ENCODE results near the gene ABCB8. TPM values are rescaled to one million over a fixed set of nuclear protein-coding genes. Genes with fewer than 3 reads are reported as not detected.

The ABCB8 gene
- total and polyA plus RNA-seq, 2 of the 8 experiments (the other 6 are each of a cell fraction or from before 2014, with no cell fraction given): 17.7 to 27.0 TPM

DNA sequence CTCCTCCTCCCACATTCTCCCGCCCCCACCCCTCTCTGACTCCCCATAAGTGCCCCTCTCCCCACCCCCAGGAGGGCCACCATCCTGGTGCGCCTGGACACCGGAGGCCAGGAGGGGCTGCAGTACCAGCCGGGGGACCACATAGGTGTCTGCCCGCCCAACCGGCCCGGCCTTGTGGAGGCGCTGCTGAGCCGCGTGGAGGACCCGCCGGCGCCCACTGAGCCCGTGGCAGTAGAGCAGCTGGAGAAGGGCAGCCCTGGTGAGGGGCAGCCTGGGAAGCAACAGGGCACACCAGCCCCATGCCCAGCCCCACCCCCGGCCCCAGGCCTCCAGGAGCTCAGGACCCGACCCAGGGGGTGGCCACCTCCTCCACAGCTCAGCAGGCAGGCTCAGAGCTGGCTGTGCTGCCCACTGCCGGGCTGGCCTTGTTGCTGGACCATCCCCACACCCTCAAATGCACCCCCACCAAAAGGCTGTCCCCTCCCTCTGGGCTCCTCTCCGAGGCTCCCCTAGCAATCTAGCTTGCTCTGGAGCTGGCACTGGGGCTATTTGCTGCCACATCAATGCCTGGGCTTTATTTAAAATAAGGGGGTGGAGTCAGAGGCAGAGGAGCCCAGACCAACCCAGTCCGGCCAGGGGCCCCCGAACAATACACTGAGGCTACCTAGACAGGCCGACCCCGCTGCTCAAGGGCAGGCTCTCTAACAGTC, 18.8 kb upstream of the ABCB8 start:
- DNase-seq (ENCODE audit: low read depth in 1 of 2, low spot score in 2 of 2): peak in 1 of 2 experiments; percentile 74
- Histone ChIP-seq H3K36me3 (ENCODE audit: control insufficient read depth in 2 of 4, insufficient read depth in 4 of 4, low read length in 3 of 4) (no peaks in the 10 kb centered on the region), H2AFZ (ENCODE audit: low read length) (no peak overlapping the region), H3K4ac (replicated peaks; ENCODE audit: insufficient read length, low read depth, low read length) (no peak overlapping the region), H3K27ac (ENCODE audit: low read depth, low read length) (no peak overlapping the region), H3K23me2 (ENCODE audit: low read depth, low read length) (no peaks in the 10 kb centered on the region; the same call in 1 of the 2 replicates), H3K18ac (ENCODE audit: extremely low read depth, low read length) (peak overlapping the region; percentile 78; the same call in 1 of the 2 replicates), H2BK12ac (ENCODE audit: low read depth, low read length) (peak overlapping the region; percentile 60; the same call in 1 of the 2 replicates), H4K20me1 (replicated peaks in 1 of 2; ENCODE audit: control insufficient read depth in 1 of 2, insufficient read depth in 2 of 2, low read length in 2 of 2) (no peaks in the 10 kb centered on the region), H2BK15ac (ENCODE audit: low read length) (no peak overlapping the region), H3K56ac (replicated peaks; ENCODE audit: insufficient read length, low read depth, low read length) (no peak overlapping the region), H2BK20ac (ENCODE audit: low read length) (0 out of 2 replicates have a peak overlapping the region, but pooled peaks have one; percentile 61), H3K79me2 (ENCODE audit: control insufficient read depth in 1 of 2, insufficient read depth in 2 of 2, low read length in 2 of 2) (no peaks in the 10 kb centered on the region), H3K4me2 (ENCODE audit: insufficient read depth in 1 of 2, low read depth in 2 of 2, low read length in 2 of 2) (peak overlapping the region; percentile 51 to 69; a peak in 3 of 4 replicates), H3K9me3 (ENCODE audit: insufficient read depth in 2 of 2, low read depth in 1 of 2, low read length in 1 of 2) (no peaks in the 10 kb centered on the region), H3K79me1 (ENCODE audit: low read depth, low read length) (no peaks in the 10 kb centered on the region), H3K4me1 (replicated peaks in 1 of 4; ENCODE audit: control insufficient read depth in 3 of 4, insufficient read depth in 4 of 4, low read length in 3 of 4) (peaks cover 0 to 31% (median 24%) of the 10 kb centered on the region in 4 experiments; a peak in 6 of 7 replicates), H3K14ac (ENCODE audit: insufficient read length) (no peak overlapping the region), H3K23ac (ENCODE audit: insufficient read length) (no peak overlapping the region), H2AK5ac (ENCODE audit: low read depth, low read length) (no peak overlapping the region), H2BK120ac (replicated peaks; ENCODE audit: low read depth, low read length) (no peak overlapping the region), H4K91ac (replicated peaks; ENCODE audit: insufficient read length, low read length) (peak overlapping the region; percentile 75), H2BK5ac (ENCODE audit: low read depth, low read length) (no peak overlapping the region; the same call in 1 of the 2 replicates), H3K9ac (replicated peaks in 1 of 4; ENCODE audit: extremely low read depth in 1 of 4, low read depth in 3 of 4, low read length in 3 of 4) (no peak overlapping the region), H4K8ac (ENCODE audit: extremely low read depth, insufficient read depth, low read length) (peak overlapping the region; percentile 26; the same call in 1 of the 2 replicates), H3K4me3 (ENCODE audit: extremely low read depth in 1 of 4, insufficient read depth in 2 of 4, low read depth in 3 of 4, low read length in 4 of 4) (peak overlapping the region in 1 of 4 experiments; percentile 33; a peak in 1 of 8 replicates), H4K5ac (ENCODE audit: insufficient read length, low read depth, low read length) (no peak overlapping the region), H3K27me3 (replicated peaks in 1 of 4; ENCODE audit: control insufficient read depth in 3 of 4, extremely low read depth in 1 of 4, insufficient read depth in 3 of 4, low read length in 3 of 4) (peaks cover 0 to 3% (median 2%) of the 10 kb centered on the region in 4 experiments; a peak in 3 of 7 replicates)
- FAIRE-seq: no peak
- POLR2A ChIA-PET (ENCODE audit: partially characterized antibody): interaction anchor here (0.8 to 2.5 kb wide), 7 partner anchors 10 to 69 kb away, joined by 3 to 16 read pairs (median 3); partner anchors contain the start of genes ABCB8 and SLC4A2
- TF ChIP-seq, protein P1, sequence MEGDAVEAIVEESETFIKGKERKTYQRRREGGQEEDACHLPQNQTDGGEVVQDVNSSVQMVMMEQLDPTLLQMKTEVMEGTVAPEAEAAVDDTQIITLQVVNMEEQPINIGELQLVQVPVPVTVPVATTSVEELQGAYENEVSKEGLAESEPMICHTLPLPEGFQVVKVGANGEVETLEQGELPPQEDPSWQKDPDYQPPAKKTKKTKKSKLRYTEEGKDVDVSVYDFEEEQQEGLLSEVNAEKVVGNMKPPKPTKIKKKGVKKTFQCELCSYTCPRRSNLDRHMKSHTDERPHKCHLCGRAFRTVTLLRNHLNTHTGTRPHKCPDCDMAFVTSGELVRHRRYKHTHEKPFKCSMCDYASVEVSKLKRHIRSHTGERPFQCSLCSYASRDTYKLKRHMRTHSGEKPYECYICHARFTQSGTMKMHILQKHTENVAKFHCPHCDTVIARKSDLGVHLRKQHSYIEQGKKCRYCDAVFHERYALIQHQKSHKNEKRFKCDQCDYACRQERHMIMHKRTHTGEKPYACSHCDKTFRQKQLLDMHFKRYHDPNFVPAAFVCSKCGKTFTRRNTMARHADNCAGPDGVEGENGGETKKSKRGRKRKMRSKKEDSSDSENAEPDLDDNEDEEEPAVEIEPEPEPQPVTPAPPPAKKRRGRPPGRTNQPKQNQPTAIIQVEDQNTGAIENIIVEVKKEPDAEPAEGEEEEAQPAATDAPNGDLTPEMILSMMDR (IDR thresholded peaks at IDR 0.05; ENCODE audit: control extremely low read depth in 1 of 3, insufficient read depth in 1 of 3, low read depth in 1 of 3, low read length in 3 of 3): peak in 2 of 3 experiments; percentile 57 to 68; a peak in 3 of 4 replicates
- TF ChIP-seq BCL11A (IDR thresholded peaks at IDR 0.05; ENCODE audit: low read depth in 2 of 2, low read length in 2 of 2): no peak
- TF ChIP-seq RAD21 (IDR thresholded peaks at IDR 0.05 in 1 of 2, conservative IDR thresholded peaks at IDR 0.05 in 1 of 2; ENCODE audit: low read depth in 2 of 2, low read length in 2 of 2): peak; percentile 15 to 49; a peak in 1 of 4 replicates
- 78% methylated on average over 6 of the region's 22 CpGs; no CpG with 5 or more reads in 1 of the 2 experiments for WGBS, 2 experiments (ENCODE audit: extremely low coverage in 1 of 2, insufficient coverage in 1 of 2, insufficient read length in 1 of 2, insufficient replicate concordance in 2 of 2, low coverage in 1 of 2, low lambda C conversion rate in 2 of 2, missing lambda C conversion rate in 1 of 2)
- CTCF ChIA-PET (ENCODE audit: partially characterized antibody): interaction anchor here (0.6 to 11.5 kb wide), 42 partner anchors 11 to 235 kb away, joined by 3 to 142 read pairs (median 5); partner anchors contain the start of genes ABCB8, ATG9B, CDK5 and NOS3
